HG03095 (cell line): Measurements from ENCODE around the gene SSTR3.

Experiments
- ATAC-seq: cut with Tn5 transposase; IDR thresholded peaks from one replicate; pipeline ENCODE4 v1.9.1; 2021; ENCODE audit warnings: moderate library complexity; ENCODE audit not compliant: unreplicated experiment

Gene SSTR3

GRCh38 chr22:37169947-37170688 is 42.2 kb downstream of the SSTR3 start:
- no peak for ATAC-seq

DNA sequence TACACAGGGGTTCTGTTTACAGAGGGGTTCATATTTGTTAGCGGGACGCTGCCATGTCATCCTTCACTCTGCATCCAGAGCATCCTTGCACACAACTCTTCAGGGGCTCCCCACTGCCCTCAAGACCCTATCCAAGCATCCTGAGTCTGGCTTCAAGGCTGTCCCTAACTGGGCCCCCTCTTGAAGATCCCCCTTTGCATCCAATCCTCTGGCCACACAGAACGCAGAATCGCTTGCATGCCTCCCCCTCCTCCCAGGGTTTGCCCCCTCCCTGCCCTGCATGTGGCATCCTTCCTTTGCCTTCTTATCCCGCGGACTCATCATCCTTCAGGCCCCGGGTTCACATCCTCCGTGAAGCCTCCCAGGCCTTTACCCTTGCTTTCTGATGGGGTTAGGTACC is 42.9 kb downstream of the SSTR3 start:
- no peak for ATAC-seq

- no peak for ATAC-seq
Measured at GRCh38 chr22:37167981-37168647, 44.2 kb downstream of the SSTR3 start.

- no peak for ATAC-seq
Measured at GRCh38 chr22:37167176-37167980, 44.9 kb downstream of the SSTR3 start.

- no peak for ATAC-seq
Measured at GRCh38 chr22:37166675-37167066, 45.6 kb downstream of the SSTR3 start.

GRCh38 chr22:37165940-37166674 is 46.2 kb downstream of the SSTR3 start:
- ATAC-seq = no peak

DNA sequence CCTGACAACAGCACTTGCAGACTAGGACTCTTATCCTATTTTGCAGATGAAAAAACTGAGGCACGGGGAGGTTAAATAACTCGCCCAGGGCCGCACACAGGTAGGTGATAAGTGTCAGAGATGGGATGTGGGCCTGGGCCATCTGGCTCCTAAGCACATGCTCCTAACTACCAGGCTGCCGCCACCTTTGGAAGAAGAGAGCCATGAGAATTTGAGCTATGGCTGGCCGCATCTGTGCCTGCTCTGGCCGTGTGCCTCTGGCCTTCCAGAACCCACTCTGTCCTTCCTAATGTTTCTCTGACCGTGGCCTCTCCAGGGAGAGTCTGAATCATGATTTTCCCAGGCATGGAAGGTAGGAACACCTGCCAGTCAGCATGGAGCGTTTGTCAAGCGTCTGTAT is 47.2 kb downstream of the SSTR3 start:
- no peak for ATAC-seq

GRCh38 chr22:37164505-37164887 is 47.8 kb downstream of the SSTR3 start:
- no peak for ATAC-seq

DNA sequence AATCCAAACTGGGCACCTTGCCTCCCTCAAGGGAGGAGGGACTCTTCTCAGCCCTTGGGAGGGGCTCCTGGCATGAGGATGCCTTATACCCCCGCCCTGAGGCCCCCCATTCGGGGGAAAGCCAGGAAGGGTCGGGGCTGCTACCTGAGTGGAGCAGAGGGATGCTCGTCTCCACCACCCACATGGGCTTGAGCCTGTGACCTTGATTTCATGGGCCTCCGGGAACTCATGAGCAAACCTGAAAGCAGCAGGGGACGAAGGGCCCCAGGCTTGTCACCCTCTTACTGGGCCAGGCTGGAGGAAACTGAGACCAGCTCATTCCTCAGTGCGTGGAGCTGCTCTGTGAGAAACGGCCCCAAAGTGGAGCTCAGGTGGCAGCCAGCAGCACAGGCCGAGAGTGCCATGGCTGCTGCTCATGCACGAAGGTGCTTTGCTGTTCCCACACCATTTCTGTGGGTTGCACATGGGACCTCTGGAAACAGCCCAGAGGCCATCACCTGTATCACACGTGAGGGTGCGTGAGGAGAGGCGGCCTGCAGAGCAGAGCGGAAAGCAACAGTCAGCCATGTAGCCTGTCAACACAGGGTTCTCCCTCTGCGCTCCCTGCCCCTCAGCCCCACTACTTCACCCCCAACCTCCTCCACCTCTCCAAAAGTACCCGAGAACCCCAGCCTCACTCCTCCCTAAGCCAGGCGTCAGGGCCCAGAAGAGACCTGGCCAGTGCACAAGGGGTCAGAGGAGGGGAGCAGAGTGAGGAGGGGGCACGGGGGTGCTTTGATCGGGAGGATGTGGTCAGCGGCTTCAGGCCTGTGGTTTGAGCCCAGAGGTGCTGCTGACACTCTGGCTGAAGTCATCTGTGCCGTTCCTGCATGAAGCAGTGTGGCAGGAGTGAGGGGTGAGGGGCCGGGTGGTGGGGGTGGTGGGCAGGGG is 48.4 kb downstream of the SSTR3 start:
- peak; percentile 27 for ATAC-seq

- ATAC-seq = no peak
Measured at GRCh38 chr22:37163096-37163489, 49.2 kb downstream of the SSTR3 start.

DNA sequence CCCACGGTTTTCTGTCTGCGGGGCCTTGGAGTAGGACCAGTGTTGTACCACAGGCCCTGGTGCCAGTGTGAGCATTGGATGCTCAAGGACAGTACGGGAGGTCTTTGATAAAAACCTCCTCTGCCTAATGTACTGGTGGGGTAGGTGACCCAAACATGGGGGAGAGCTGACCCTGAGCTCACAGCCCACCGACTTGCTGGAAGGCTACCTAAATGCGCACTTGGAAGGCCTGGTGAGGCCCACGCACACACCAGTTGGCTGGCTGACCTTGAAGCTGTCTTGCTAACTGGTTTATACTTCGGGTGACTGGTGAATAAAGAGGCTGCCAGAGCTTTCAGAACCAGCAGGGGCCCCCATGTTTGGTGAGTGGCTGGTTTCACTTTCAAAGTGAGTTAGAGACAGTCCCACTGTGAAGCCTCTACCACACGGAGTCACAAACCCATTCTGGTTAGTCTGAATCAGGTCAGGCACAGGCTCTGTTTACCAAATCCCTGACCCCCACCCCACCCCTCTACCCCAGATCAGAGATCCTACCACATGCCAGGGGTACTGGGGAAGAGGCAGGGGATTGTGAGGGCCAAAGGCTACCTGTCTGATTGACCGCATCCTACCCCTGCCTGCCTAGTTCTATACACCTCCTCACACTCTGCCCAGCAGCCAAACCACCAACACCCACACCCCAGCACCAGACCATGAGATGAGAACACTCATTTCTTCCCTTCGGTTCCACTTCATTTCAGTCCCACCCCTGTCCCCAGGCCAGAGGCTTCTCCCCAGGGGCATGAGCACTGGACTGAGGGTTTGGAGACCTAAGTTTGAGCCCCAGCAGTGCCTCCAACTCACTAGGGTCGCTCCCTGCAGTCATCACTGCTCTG is 49.8 kb downstream of the SSTR3 start:
- peak; percentile 45 for ATAC-seq

DNA sequence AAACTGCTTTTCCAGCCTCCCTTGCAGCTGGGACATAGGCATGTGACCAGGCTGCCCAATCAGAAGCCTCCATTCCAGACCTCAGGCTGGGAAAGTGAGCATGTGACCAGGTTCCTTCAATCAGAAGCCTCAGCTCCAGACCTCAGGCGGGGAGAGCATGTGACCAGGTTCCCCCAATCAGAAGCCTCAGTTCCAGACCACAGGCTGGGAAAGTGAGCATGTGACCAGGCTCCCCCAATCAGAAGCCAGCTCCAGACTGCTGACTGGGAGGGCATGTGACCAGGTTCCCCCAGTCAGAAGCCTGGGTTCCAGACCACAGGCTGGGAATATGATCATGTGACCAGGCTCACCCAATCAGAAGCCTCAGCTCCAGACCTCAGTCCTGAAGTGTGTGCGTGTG is 50.8 kb downstream of the SSTR3 start:
- ATAC-seq = no peak

- no peak for ATAC-seq
Measured at GRCh38 chr22:37160027-37160426, 52.2 kb downstream of the SSTR3 start.

- no peak for ATAC-seq
Measured at GRCh38 chr22:37158963-37159290, 53.4 kb downstream of the SSTR3 start.

DNA sequence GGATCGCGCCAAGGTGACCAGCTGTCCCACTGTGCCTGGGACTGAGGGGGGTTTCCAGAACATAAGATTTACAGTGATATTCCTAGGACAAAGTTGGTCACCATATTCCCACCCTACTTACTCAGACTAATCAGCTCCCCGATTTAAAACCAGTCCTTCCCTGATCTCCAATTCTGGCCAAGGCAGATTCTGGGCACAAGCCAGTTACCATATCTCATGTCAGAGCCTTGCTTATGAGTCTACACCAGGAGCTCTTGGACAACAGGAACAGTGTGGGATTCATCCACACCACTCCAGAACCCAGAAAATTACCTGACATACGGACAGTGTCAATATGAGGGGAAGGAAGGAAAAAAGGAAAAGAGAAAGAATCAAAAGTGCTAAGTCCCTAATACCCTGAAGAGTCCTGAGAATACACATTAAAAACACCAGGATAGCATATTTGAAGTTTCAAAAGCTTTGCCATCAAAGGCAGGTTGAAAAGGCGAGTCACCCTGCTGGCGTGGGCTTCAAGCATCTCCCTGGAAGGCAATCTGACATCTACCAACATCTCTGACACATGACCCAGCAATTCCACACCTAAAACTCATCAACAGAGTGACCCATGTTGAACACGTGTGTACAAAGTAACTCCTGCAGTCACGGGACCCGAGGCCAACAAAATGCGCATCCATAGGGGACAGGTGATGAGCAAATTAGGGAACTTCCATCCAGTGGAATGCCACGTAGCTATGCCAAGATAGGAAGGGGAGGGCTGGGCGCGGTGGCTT is 54.6 kb downstream of the SSTR3 start:
- ATAC-seq = no peak

DNA sequence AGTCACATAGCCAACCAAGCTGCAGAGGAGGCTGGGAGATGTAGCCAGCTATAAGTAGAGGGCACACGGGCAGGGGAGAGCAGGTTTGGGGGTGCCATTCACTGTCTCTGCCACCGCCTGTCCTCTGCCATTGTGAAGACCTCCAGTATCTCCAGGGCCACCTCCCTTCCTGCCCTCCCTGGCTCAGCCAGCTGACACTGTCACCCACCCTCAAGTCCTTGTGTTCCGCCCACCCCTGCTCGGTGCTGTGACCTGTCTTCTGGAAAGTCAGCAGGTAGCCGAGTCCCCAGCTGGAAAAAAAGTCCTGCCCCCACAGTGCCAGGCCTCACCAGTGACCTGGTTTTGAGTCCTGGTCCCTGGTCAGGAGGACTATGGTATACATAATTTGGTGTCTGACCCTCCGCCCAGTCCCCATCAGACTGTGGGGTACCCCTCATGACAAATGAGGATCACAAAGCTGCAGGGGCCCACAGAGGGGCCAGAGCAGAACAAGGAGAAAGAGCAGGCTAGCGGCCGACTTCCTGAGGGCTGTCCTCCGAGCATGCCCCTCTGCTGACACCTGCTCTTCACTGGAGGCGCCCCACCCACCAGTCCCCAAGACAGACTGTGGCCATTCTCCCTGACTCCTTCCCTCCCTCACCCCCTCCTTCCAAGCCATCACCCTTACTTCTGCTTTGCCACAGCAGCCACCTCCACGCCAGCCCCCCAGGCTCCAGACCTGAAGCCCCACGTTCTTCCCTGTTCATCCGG is 55.4 kb downstream of the SSTR3 start:
- ATAC-seq = no peak

DNA sequence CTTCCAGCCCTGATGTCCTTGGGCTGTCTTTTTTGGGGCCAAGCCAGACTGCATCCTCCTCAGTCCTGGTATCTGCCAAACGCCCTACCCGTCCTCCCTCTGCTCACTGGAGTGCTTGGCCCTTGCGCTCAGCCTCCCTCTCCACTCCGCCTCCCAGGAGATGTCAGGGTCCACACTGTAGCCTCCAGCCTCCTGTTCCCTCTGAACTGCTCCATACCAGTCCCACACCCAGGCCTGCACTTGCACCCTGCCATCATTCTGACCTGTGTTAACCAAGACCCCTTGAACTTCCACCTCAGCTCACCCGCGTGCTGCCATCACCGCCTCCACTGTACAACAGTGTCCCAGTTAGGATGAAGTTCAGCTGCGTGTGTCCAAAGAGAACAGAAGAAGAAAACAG is 56.3 kb downstream of the SSTR3 start:
- no peak for ATAC-seq
